ENCODE results near the gene USP21. TPM values are rescaled to one million over a fixed set of nuclear protein-coding genes. Genes with fewer than 3 reads are reported as not detected.

The USP21 gene
- total RNA-seq, 1 donor from 2014 or later = 48.8 TPM

GRCh38 chr1:161206411-161207140 lies 47.3 kb downstream of the USP21 start:
- no peak overlapping the region for H3K4me3 Mint-ChIP-seq (ENCODE audit: low read depth)
- H3K27ac Mint-ChIP-seq = no peak overlapping the region
- peaks cover 16% of the 10 kb centered on the region for H3K36me3 Mint-ChIP-seq (ENCODE audit: insufficient read depth)
- no peak for TF ChIP-seq CTCF (IDR thresholded peaks at IDR 0.05; ENCODE audit: unreplicated experiment)
- no peaks in the 10 kb centered on the region for H3K9me3 Mint-ChIP-seq (ENCODE audit: low read depth)
- H3K4me1 Mint-ChIP-seq (ENCODE audit: low read depth) = peaks cover 11% of the 10 kb centered on the region
- no peaks in the 10 kb centered on the region for H3K27me3 Mint-ChIP-seq
- no peak for DNase-seq (ENCODE audit: low spot score, unreplicated experiment)

GRCh38 chr1:161207173-161207572 lies 47.9 kb downstream of the USP21 start:
- Mint-ChIP-seq H3K27me3 (no peaks in the 10 kb centered on the region), H3K9me3 (ENCODE audit: low read depth) (no peaks in the 10 kb centered on the region), H3K27ac (no peak overlapping the region), H3K4me1 (ENCODE audit: low read depth) (peaks cover 10% of the 10 kb centered on the region), H3K36me3 (ENCODE audit: insufficient read depth) (peaks cover 21% of the 10 kb centered on the region), H3K4me3 (ENCODE audit: low read depth) (no peak overlapping the region)
- no peak for TF ChIP-seq CTCF (IDR thresholded peaks at IDR 0.05; ENCODE audit: unreplicated experiment)
- no peak for DNase-seq (ENCODE audit: low spot score, unreplicated experiment)

GRCh38 chr1:161209790-161210409 lies 50.6 kb downstream of the USP21 start:
- peak overlapping the region; percentile 35 for H3K27ac Mint-ChIP-seq
- no peak overlapping the region for H3K4me3 Mint-ChIP-seq (ENCODE audit: low read depth)
- peak; percentile 74 for DNase-seq (ENCODE audit: low spot score, unreplicated experiment)
- H3K9me3 Mint-ChIP-seq (ENCODE audit: low read depth) = no peaks in the 10 kb centered on the region
- peak; percentile 95 for TF ChIP-seq CTCF (IDR thresholded peaks at IDR 0.05; ENCODE audit: unreplicated experiment)
- peaks cover 3% of the 10 kb centered on the region for H3K4me1 Mint-ChIP-seq (ENCODE audit: low read depth)
- H3K36me3 Mint-ChIP-seq (ENCODE audit: insufficient read depth) = peaks cover 31% of the 10 kb centered on the region
- no peaks in the 10 kb centered on the region for H3K27me3 Mint-ChIP-seq

GRCh38 chr1:161214369-161214768 lies 55.1 kb downstream of the USP21 start:
- Mint-ChIP-seq H3K27me3 (no peaks in the 10 kb centered on the region), H3K9me3 (ENCODE audit: low read depth) (no peaks in the 10 kb centered on the region), H3K36me3 (ENCODE audit: insufficient read depth) (peaks cover 30% of the 10 kb centered on the region), H3K4me1 (ENCODE audit: low read depth) (peaks cover 34% of the 10 kb centered on the region), H3K27ac (no peak overlapping the region), H3K4me3 (ENCODE audit: low read depth) (no peak overlapping the region)
- no peak for TF ChIP-seq CTCF (IDR thresholded peaks at IDR 0.05; ENCODE audit: unreplicated experiment)
- no peak for DNase-seq (ENCODE audit: low spot score, unreplicated experiment)

GRCh38 chr1:161215076-161215475 lies 55.8 kb downstream of the USP21 start, which contains the start of gene FCER1G:
Gene FCER1G, plus strand, starts transcription at chr1:161215295. Its CDS starts 27 bp downstream, at chr1:161215322.
- no peaks in the 10 kb centered on the region for H3K27me3 Mint-ChIP-seq
- no peak within 1 kb of the TSS for H3K4me3 Mint-ChIP-seq (ENCODE audit: low read depth)
- H3K9me3 Mint-ChIP-seq (ENCODE audit: low read depth) = no peaks in the 10 kb centered on the region
- H3K27ac Mint-ChIP-seq = no peak within 1 kb of the TSS
- peaks cover 38% of the 10 kb centered on the region for H3K4me1 Mint-ChIP-seq (ENCODE audit: low read depth)
- no peak for TF ChIP-seq CTCF (IDR thresholded peaks at IDR 0.05; ENCODE audit: unreplicated experiment)
- H3K36me3 Mint-ChIP-seq (ENCODE audit: insufficient read depth) = peaks cover 27% of the 10 kb centered on the region
- DNase-seq (ENCODE audit: low spot score, unreplicated experiment) = no peak

Other genes with a start within 250 kb of the USP21 start
- 1.2 and 1.8 TPM in 2 replicates for gene ITLN2, start 204.7 kb upstream of the USP21 start, total RNA-seq
- gene F11R, start 138.3 kb upstream of the USP21 start, total RNA-seq = 149 and 156 TPM in 2 replicates
- gene TSTD1, start 120.5 kb upstream of the USP21 start, total RNA-seq = 52.0 and 54.7 TPM in 2 replicates
- 79.9 and 88.7 TPM in 2 replicates for gene USF1, start 113.5 kb upstream of the USP21 start, total RNA-seq
- gene ARHGAP30, start 89.6 kb upstream of the USP21 start, total RNA-seq = 0.20 TPM in 1 of 2 replicates, not detected in the other
- 1.9 and 2.4 TPM in 2 replicates for gene NECTIN4, start 69.9 kb upstream of the USP21 start, total RNA-seq
- gene KLHDC9, start 61.1 kb upstream of the USP21 start, total RNA-seq = 14.7 and 16.7 TPM in 2 replicates
- 54.8 and 57.9 TPM in 2 replicates for gene PFDN2, start 41.5 kb upstream of the USP21 start, total RNA-seq
- gene NIT1, start 41.4 kb upstream of the USP21 start, total RNA-seq = 58.6 and 59.0 TPM in 2 replicates
- 46.9 and 49.3 TPM in 2 replicates for gene DEDD, start 26.8 kb upstream of the USP21 start, total RNA-seq
- 139 and 150 TPM in 2 replicates for gene UFC1, start 5.5 kb upstream of the USP21 start, total RNA-seq
- 50.9 and 56.5 TPM in 2 replicates for gene PPOX, start 6.9 kb downstream of the USP21 start, total RNA-seq
- gene B4GALT3, start 18.0 kb downstream of the USP21 start, total RNA-seq = 45.9 and 48.2 TPM in 2 replicates
- 0.22 and 0.24 TPM in 2 replicates for gene ADAMTS4, start 39.6 kb downstream of the USP21 start, total RNA-seq
- gene NDUFS2, start 42.9 kb downstream of the USP21 start, total RNA-seq = 98.2 and 103 TPM in 2 replicates
- gene FCER1G, start 55.8 kb downstream of the USP21 start, total RNA-seq = 0.60 and 1.5 TPM in 2 replicates
- gene APOA2, start 64.1 kb downstream of the USP21 start, total RNA-seq = 51.3 and 74.2 TPM in 2 replicates
- 15.2 and 16.3 TPM in 2 replicates for gene TOMM40L, start 66.6 kb downstream of the USP21 start, total RNA-seq
- gene NR1I3, start 78.7 kb downstream of the USP21 start, total RNA-seq = not detected in 2 replicates
- 0.86 and 1.1 TPM in 2 replicates for gene PCP4L1, start 99.2 kb downstream of the USP21 start, total RNA-seq
- gene MPZ, start 150.5 kb downstream of the USP21 start, total RNA-seq = 4.4 and 4.5 TPM in 2 replicates
- 167 and 190 TPM in 2 replicates for gene SDHC, start 154.9 kb downstream of the USP21 start, total RNA-seq
- 0.65 and 1.4 TPM in 2 replicates for gene CFAP126, start 208.4 kb downstream of the USP21 start, total RNA-seq